Coronary artery (tissue), 2 donors: ENCODE results near the gene CASKIN2.

Experiments
- DNase-seq: peaks from one replicate; pipeline ENCODE4 v3.0.0-alpha.2; 2017; ENCODE audit warnings: low spot score
- H3K27ac ChIP-seq, 2 donors: fragments of 200-600 bp; sonication (generic); one replicate each; pipeline ENCODE4 v1.5.1; 2016 to 2019
- H3K4me3 ChIP-seq: fragments of 200-600 bp; sonication (generic); 2 replicates; pipeline ENCODE4 v1.5.1; 2016; ENCODE audit warnings: mild to moderate bottlenecking, moderate library complexity
- CTCF ChIP-seq: fragments of 200-600 bp; sonication (generic); IDR thresholded peaks from one replicate; pipeline ENCODE4 v1.5.1; 2019; ENCODE audit warnings: antibody characterized with exemption

The CASKIN2 gene

GRCh38 chr17:75513641-75514000 lies 1.7 kb downstream of the CASKIN2 start:
- no peak for TF ChIP-seq CTCF
- no peak for DNase-seq
- Histone ChIP-seq H3K27ac (peak overlapping the region; percentile 87 to 94), H3K4me3 (peak overlapping the region; percentile 78)

- DNase-seq, result no peak
- peak overlapping the region; percentile 78 for H3K4me3 ChIP-seq
- H3K27ac ChIP-seq, result peak overlapping the region; percentile 39 to 87
- TF ChIP-seq CTCF, result no peak
Observed at GRCh38 chr17:75512926-75513640, 2.3 kb downstream of the CASKIN2 start.

GRCh38 chr17:75511610-75512575 lies 3.4 kb downstream of the CASKIN2 start:
- Histone ChIP-seq H3K4me3 (peak overlapping the region; percentile 78), H3K27ac (peak overlapping the region; percentile 52 to 87)
- TF ChIP-seq CTCF, result no peak
- no peak for DNase-seq

- H3K4me3 ChIP-seq, result peak overlapping the region; percentile 78
Observed at GRCh38 chr17:75511270-75511609, 4.1 kb downstream of the CASKIN2 start.

GRCh38 chr17:75509528-75510258 lies 5.6 kb downstream of the CASKIN2 start:
- no peak for TF ChIP-seq CTCF
- peak overlapping the region; percentile 11 to 77 for H3K27ac ChIP-seq
- no peak for DNase-seq
- peak overlapping the region; percentile 39 for H3K4me3 ChIP-seq

More at GRCh38 chr17:75511270-75511609, 4.1 kb downstream of the CASKIN2 start:
- H3K27ac ChIP-seq, result peak overlapping the region in 1 of 2 donors; percentile 87
- no peak for TF ChIP-seq CTCF
- DNase-seq, result no peak

- DNase-seq, result no peak
- Histone ChIP-seq H3K27ac (peak overlapping the region; percentile 11 to 77), H3K4me3 (peak overlapping the region; percentile 39)
- no peak for TF ChIP-seq CTCF
Observed at GRCh38 chr17:75508931-75509361, 6.4 kb downstream of the CASKIN2 start.
